ENCODE results near the gene EVX2. TPM values are rescaled to one million over a fixed set of nuclear protein-coding genes. Genes with fewer than 3 reads are reported as not detected.

Gene EVX2
- total RNA-seq, 1 donor from 2014 or later = not detected

GRCh38 chr2:176076063-176076462 is 7.7 kb downstream of the EVX2 start:
- H3K27ac ChIP-seq (ENCODE audit: low read depth, low read length) = no peak overlapping the region
- H3K4me3 ChIP-seq (ENCODE audit: insufficient read depth, low read depth, low read length) = no peak overlapping the region
- TF ChIP-seq EZH2 (IDR thresholded peaks at IDR 0.05; ENCODE audit: insufficient read depth, low read length) = no peak
- TF ChIP-seq, protein P1, sequence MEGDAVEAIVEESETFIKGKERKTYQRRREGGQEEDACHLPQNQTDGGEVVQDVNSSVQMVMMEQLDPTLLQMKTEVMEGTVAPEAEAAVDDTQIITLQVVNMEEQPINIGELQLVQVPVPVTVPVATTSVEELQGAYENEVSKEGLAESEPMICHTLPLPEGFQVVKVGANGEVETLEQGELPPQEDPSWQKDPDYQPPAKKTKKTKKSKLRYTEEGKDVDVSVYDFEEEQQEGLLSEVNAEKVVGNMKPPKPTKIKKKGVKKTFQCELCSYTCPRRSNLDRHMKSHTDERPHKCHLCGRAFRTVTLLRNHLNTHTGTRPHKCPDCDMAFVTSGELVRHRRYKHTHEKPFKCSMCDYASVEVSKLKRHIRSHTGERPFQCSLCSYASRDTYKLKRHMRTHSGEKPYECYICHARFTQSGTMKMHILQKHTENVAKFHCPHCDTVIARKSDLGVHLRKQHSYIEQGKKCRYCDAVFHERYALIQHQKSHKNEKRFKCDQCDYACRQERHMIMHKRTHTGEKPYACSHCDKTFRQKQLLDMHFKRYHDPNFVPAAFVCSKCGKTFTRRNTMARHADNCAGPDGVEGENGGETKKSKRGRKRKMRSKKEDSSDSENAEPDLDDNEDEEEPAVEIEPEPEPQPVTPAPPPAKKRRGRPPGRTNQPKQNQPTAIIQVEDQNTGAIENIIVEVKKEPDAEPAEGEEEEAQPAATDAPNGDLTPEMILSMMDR (IDR thresholded peaks at IDR 0.05; ENCODE audit: insufficient read depth, low read depth, low read length) = no peak
- peaks cover 9% of the 10 kb centered on the region for H3K9me3 ChIP-seq (ENCODE audit: insufficient read depth, low read depth, low read length)
- DNase-seq (ENCODE audit: low read depth) = no peak
- no peak overlapping the region for H3K4me2 ChIP-seq (ENCODE audit: low read length)
- H2AFZ ChIP-seq (ENCODE audit: low read depth, low read length) = no peak overlapping the region
- Mint-ChIP-seq H3K27me3 (ENCODE audit: low read depth, unreplicated experiment) (peaks cover 82% of the 10 kb centered on the region), H3K27ac (ENCODE audit: unreplicated experiment) (no peak overlapping the region), H3K4me3 (ENCODE audit: unreplicated experiment) (no peak overlapping the region), H3K4me1 (ENCODE audit: low read depth, unreplicated experiment) (peaks cover 5% of the 10 kb centered on the region), H3K9me3 (ENCODE audit: unreplicated experiment) (peaks cover 20% of the 10 kb centered on the region), H3K36me3 (ENCODE audit: low read depth, unreplicated experiment) (peaks cover 4% of the 10 kb centered on the region)
- no peaks in the 10 kb centered on the region for H3K36me3 ChIP-seq (ENCODE audit: insufficient read depth, low read length)
- H3K27me3 ChIP-seq (ENCODE audit: insufficient read depth, low read length) = peaks cover 85% of the 10 kb centered on the region
- no peaks in the 10 kb centered on the region for H4K20me1 ChIP-seq (ENCODE audit: insufficient read depth, low read length)
- no peak for FAIRE-seq
- H3K4me1 ChIP-seq (ENCODE audit: insufficient read depth, low read length) = peaks cover 3% of the 10 kb centered on the region
- no peak overlapping the region for H3K9ac ChIP-seq (ENCODE audit: low read length)
- H3K79me2 ChIP-seq (ENCODE audit: insufficient read depth, low read length) = no peaks in the 10 kb centered on the region

GRCh38 chr2:176075481-176075880 is 8.3 kb downstream of the EVX2 start:
- peaks cover 10% of the 10 kb centered on the region for H3K9me3 ChIP-seq (ENCODE audit: insufficient read depth, low read depth, low read length)
- H3K36me3 Mint-ChIP-seq (ENCODE audit: low read depth, unreplicated experiment) = peaks cover 4% of the 10 kb centered on the region
- H3K4me3 ChIP-seq (ENCODE audit: insufficient read depth, low read depth, low read length) = no peak overlapping the region
- peaks cover 20% of the 10 kb centered on the region for H3K9me3 Mint-ChIP-seq (ENCODE audit: unreplicated experiment)
- H3K4me3 Mint-ChIP-seq (ENCODE audit: unreplicated experiment) = no peak overlapping the region
- H3K27me3 Mint-ChIP-seq (ENCODE audit: low read depth, unreplicated experiment) = peaks cover 86% of the 10 kb centered on the region
- H4K20me1 ChIP-seq (ENCODE audit: insufficient read depth, low read length) = no peaks in the 10 kb centered on the region
- no peak for DNase-seq (ENCODE audit: low read depth)
- H3K4me1 Mint-ChIP-seq (ENCODE audit: low read depth, unreplicated experiment) = peaks cover 5% of the 10 kb centered on the region
- no peaks in the 10 kb centered on the region for H3K36me3 ChIP-seq (ENCODE audit: insufficient read depth, low read length)
- no peaks in the 10 kb centered on the region for H3K79me2 ChIP-seq (ENCODE audit: insufficient read depth, low read length)
- no peak overlapping the region for H3K4me2 ChIP-seq (ENCODE audit: low read length)
- FAIRE-seq = no peak
- TF ChIP-seq, protein P1 (IDR thresholded peaks at IDR 0.05; ENCODE audit: insufficient read depth, low read depth, low read length) = no peak
- peak; percentile 36 for TF ChIP-seq EZH2 (IDR thresholded peaks at IDR 0.05; ENCODE audit: insufficient read depth, low read length)
- H3K27me3 ChIP-seq (ENCODE audit: insufficient read depth, low read length) = peaks cover 85% of the 10 kb centered on the region
- peaks cover 2% of the 10 kb centered on the region for H3K4me1 ChIP-seq (ENCODE audit: insufficient read depth, low read length)
- no peak overlapping the region for H3K27ac Mint-ChIP-seq (ENCODE audit: unreplicated experiment)
- no peak overlapping the region for H3K27ac ChIP-seq (ENCODE audit: low read depth, low read length)
- H2AFZ ChIP-seq (ENCODE audit: low read depth, low read length) = no peak overlapping the region
- no peak overlapping the region for H3K9ac ChIP-seq (ENCODE audit: low read length)

DNA sequence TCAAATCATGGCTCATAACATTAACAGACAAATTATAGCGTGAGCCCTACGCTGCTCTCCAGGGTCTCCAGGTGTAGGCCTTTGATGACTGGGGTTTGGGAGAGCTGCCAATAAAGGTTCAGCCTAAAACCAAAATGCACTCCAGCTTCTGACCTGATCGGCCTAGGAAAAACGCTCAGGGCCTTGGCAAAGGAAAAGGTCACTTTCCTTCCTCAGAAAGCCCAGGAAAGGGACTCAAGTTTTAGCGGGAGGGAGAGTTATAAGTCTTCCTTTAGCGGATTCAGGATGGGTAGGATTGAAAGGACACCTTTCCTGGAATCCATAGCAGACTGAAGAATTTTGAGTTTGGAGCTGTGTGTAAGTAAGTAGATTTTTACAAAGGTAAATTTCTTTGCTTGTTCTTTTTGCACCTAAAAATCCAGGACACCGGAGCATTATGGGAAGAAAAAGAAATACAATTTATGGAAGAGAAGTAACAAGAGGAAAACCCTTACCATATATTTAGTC is 8.8 kb downstream of the EVX2 start:
- H3K4me3 ChIP-seq (ENCODE audit: insufficient read depth, low read depth, low read length) = no peak overlapping the region
- no peak overlapping the region for H2AFZ ChIP-seq (ENCODE audit: low read depth, low read length)
- H3K4me1 ChIP-seq (ENCODE audit: insufficient read depth, low read length) = no peaks in the 10 kb centered on the region
- H3K27ac Mint-ChIP-seq (ENCODE audit: unreplicated experiment) = no peak overlapping the region
- no peaks in the 10 kb centered on the region for H4K20me1 ChIP-seq (ENCODE audit: insufficient read depth, low read length)
- no peaks in the 10 kb centered on the region for H3K79me2 ChIP-seq (ENCODE audit: insufficient read depth, low read length)
- no peaks in the 10 kb centered on the region for H3K36me3 ChIP-seq (ENCODE audit: insufficient read depth, low read length)
- peaks cover 25% of the 10 kb centered on the region for H3K9me3 Mint-ChIP-seq (ENCODE audit: unreplicated experiment)
- no peak overlapping the region for H3K9ac ChIP-seq (ENCODE audit: low read length)
- H3K27ac ChIP-seq (ENCODE audit: low read depth, low read length) = no peak overlapping the region
- FAIRE-seq (no peak), DNase-seq (ENCODE audit: low read depth) (no peak)
- peaks cover 5% of the 10 kb centered on the region for H3K4me1 Mint-ChIP-seq (ENCODE audit: low read depth, unreplicated experiment)
- peaks cover 90% of the 10 kb centered on the region for H3K27me3 ChIP-seq (ENCODE audit: insufficient read depth, low read length)
- H3K9me3 ChIP-seq (ENCODE audit: insufficient read depth, low read depth, low read length) = peaks cover 10% of the 10 kb centered on the region
- peak; percentile 14 for TF ChIP-seq EZH2 (IDR thresholded peaks at IDR 0.05; ENCODE audit: insufficient read depth, low read length)
- TF ChIP-seq, protein P1 (IDR thresholded peaks at IDR 0.05; ENCODE audit: insufficient read depth, low read depth, low read length) = no peak
- H3K4me3 Mint-ChIP-seq (ENCODE audit: unreplicated experiment) = no peak overlapping the region
- no peak overlapping the region for H3K4me2 ChIP-seq (ENCODE audit: low read length)
- peaks cover 91% of the 10 kb centered on the region for H3K27me3 Mint-ChIP-seq (ENCODE audit: low read depth, unreplicated experiment)
- H3K36me3 Mint-ChIP-seq (ENCODE audit: low read depth, unreplicated experiment) = peaks cover 4% of the 10 kb centered on the region
